PC-9 (cell line): ENCODE measurements around the gene KIF2C. TPM values are rescaled to one million over a fixed set of nuclear protein-coding genes. Genes with fewer than 3 reads are reported as not detected.

Experiments used
- BruUV-seq: library from RNA; stranded (reverse); fragments of 400-500 nt; replicated peaks from 2 replicates; lab custom pipeline; 2021; lab: Mats Ljungman, UMichigan
- CTCF ChIA-PET: fragments of 300-600 bp; sonication (Branson Sonifier 250); formaldehyde crosslinking; loops from one replicate; lab custom pipeline; 2022; ENCODE audit warnings: antibody characterized with exemption; lab: Charles Lee
- POLR2A ChIA-PET: fragments of 300-600 bp; sonication (Branson Sonifier 250); formaldehyde crosslinking; loops from one replicate; lab custom pipeline; 2022; ENCODE audit warnings: antibody characterized with exemption; ENCODE audit not compliant: unreplicated experiment; lab: Charles Lee
- DNase-seq, 2 experiments: peaks; one replicate each; pipeline versions ENCODE4 v3.0.0 to v3.0.0-alpha.2; 2015 to 2022; ENCODE audit warnings: mixed read lengths in 1 of 2
- H2AFZ ChIP-seq: fragments of 200-600 bp; sonication (generic); 2 replicates; pipeline ENCODE4 v1.8.1; 2017; ENCODE audit warnings: antibody characterized with exemption
- H3F3A ChIP-seq: fragments of 200-600 bp; sonication (generic); 2 replicates; pipeline ENCODE4 v1.8.1; 2017; ENCODE audit warnings: antibody characterized with exemption, mild to moderate bottlenecking, low read depth; ENCODE audit not compliant: insufficient read depth
- H3K27ac ChIP-seq: fragments of 200-600 bp; sonication (generic); 2 replicates; pipeline ENCODE4 v1.6.1; 2016; ENCODE audit warnings: mixed run types
- H3K27me3 ChIP-seq: fragments of 200-600 bp; sonication (generic); 2 replicates; pipeline ENCODE4 v1.6.1; 2016; ENCODE audit warnings: low read depth, mixed run types; ENCODE audit not compliant: insufficient read depth
- H3K36me3 ChIP-seq: fragments of 200-600 bp; sonication (generic); 2 replicates; pipeline ENCODE4 v1.6.1; 2016; ENCODE audit warnings: low read depth, mixed run types
- H3K4me1 ChIP-seq: fragments of 200-600 bp; sonication (generic); replicated peaks from 2 replicates; pipeline ENCODE4 v1.6.1; 2016; ENCODE audit warnings: mixed run types; ENCODE audit not compliant: insufficient read depth
- H3K4me2 ChIP-seq: fragments of 200-600 bp; sonication (generic); 2 replicates; pipeline ENCODE4 v1.6.1; 2017; ENCODE audit warnings: mixed run types
- H3K4me3 ChIP-seq: fragments of 200-600 bp; sonication (generic); 2 replicates; pipeline ENCODE4 v1.6.1; 2016; ENCODE audit warnings: mixed run types
- H3K79me2 ChIP-seq: fragments of 200-600 bp; sonication (generic); 2 replicates; pipeline ENCODE4 v1.6.1; 2017; ENCODE audit warnings: low read depth, mixed run types
- H3K9me2 ChIP-seq: fragments of 200-600 bp; sonication (generic); 2 replicates; pipeline ENCODE4 v1.8.1; 2017; ENCODE audit warnings: mild to moderate bottlenecking; ENCODE audit not compliant: insufficient read depth
- H3K9me3 ChIP-seq: fragments of 200-600 bp; sonication (generic); 2 replicates; pipeline ENCODE4 v1.8.1; 2016; ENCODE audit warnings: low read depth; ENCODE audit not compliant: insufficient read depth
- H4K20me1 ChIP-seq: fragments of 200-600 bp; sonication (generic); 2 replicates; pipeline ENCODE4 v1.8.1; 2017; ENCODE audit not compliant: insufficient read depth
- CTCF ChIP-seq: fragments of 200-600 bp; sonication (generic); conservative IDR thresholded peaks from 2 replicates; pipeline ENCODE4 v1.6.1; 2017; ENCODE audit warnings: mixed run types, antibody characterized with exemption, mild to moderate bottlenecking, moderate library complexity
- EZH2 ChIP-seq: fragments of 200-600 bp; sonication (generic); IDR thresholded peaks from 2 replicates; pipeline ENCODE4 v1.8.0; 2017; ENCODE audit warnings: antibody characterized with exemption, low read depth
- intact Hi-C: fragments of 100-400 bp; cut with micrococcal nuclease; formaldehyde crosslinking; loops from one replicate; pipeline ENCODE4 v1.10.0; 2022; ENCODE audit not compliant: unreplicated experiment
- total RNA-seq: library from RNA; stranded (reverse); gene quantifications from 2 replicates; pipeline ENCODE4 v1.2.3, GENCODE V29; 2021

The KIF2C gene
- total RNA-seq, 1 experiment from 2014 or later = 119 TPM

- peak; percentile 88 for TF ChIP-seq CTCF
- TF ChIP-seq EZH2 = no peak
- BruUV-seq = no TSS peak
- Histone ChIP-seq H2AFZ (peak overlapping the region; percentile 37; the same call in 1 of the 2 replicates), H3K27ac (no peak overlapping the region), H3F3A (peaks cover 24% of the 10 kb centered on the region), H3K9me2 (no peaks in the 10 kb centered on the region), H3K9me3 (no peaks in the 10 kb centered on the region), H3K79me2 (no peaks in the 10 kb centered on the region), H3K4me2 (peak overlapping the region; percentile 63), H3K4me3 (peak overlapping the region; percentile 16; the same call in 1 of the 2 replicates), H4K20me1 (no peaks in the 10 kb centered on the region), H3K4me1 (no peaks in the 10 kb centered on the region), H3K36me3 (peaks cover 4% of the 10 kb centered on the region; the same call in 1 of the 2 replicates), H3K27me3 (no peaks in the 10 kb centered on the region)
- intact Hi-C loops = no loop called here
- DNase-seq = peak; percentile 43 to 84
- ChIA-PET POLR2A (interaction anchor here (0.6 kb wide), 1 partner anchor 1437 kb away, joined by 3 read pairs; no protein-coding TSS in a partner anchor), CTCF (interaction anchor here (0.5 to 0.7 kb wide), 2 partner anchors 8 to 316 kb away, joined by 3 to 5 read pairs; no protein-coding TSS in a partner anchor)
Observed at GRCh38 chr1:44786138-44786840, 46.7 kb downstream of the KIF2C start.

GRCh38 chr1:44786841-44787426, 47.3 kb downstream of the KIF2C start:
- Histone ChIP-seq H3K4me3 (no peak overlapping the region), H3K4me2 (peak overlapping the region; percentile 63; the same call in 1 of the 2 replicates), H4K20me1 (no peaks in the 10 kb centered on the region), H3K4me1 (no peaks in the 10 kb centered on the region), H2AFZ (no peak overlapping the region), H3K79me2 (no peaks in the 10 kb centered on the region), H3K27ac (no peak overlapping the region), H3K27me3 (no peaks in the 10 kb centered on the region), H3F3A (peaks cover 18% of the 10 kb centered on the region), H3K9me2 (no peaks in the 10 kb centered on the region), H3K36me3 (no peaks in the 10 kb centered on the region; the same call in 1 of the 2 replicates), H3K9me3 (no peaks in the 10 kb centered on the region)
- intact Hi-C loops = no loop called here
- ChIA-PET CTCF (interaction anchor here (0.5 to 0.7 kb wide), 2 partner anchors 7 to 315 kb away, joined by 3 to 5 read pairs; no protein-coding TSS in a partner anchor), POLR2A (interaction anchor here (0.6 to 0.7 kb wide), 2 partner anchors 480 to 1437 kb away, joined by 3 to 10 read pairs; no protein-coding TSS in a partner anchor)
- no peak for DNase-seq
- TF ChIP-seq EZH2 = no peak
- no peak for TF ChIP-seq CTCF
- BruUV-seq = no TSS peak

- H3K27me3 ChIP-seq = no peaks in the 10 kb centered on the region
- ChIA-PET CTCF (no interaction called here), POLR2A (interaction anchor here (0.7 kb wide), 1 partner anchor 479 kb away, joined by 10 read pairs; no protein-coding TSS in a partner anchor)
- no peaks in the 10 kb centered on the region for H4K20me1 ChIP-seq
- no peaks in the 10 kb centered on the region for H3K4me1 ChIP-seq
- no peak overlapping the region for H2AFZ ChIP-seq
- no peaks in the 10 kb centered on the region for H3K9me3 ChIP-seq
- intact Hi-C loops = no loop called here
- BruUV-seq = no TSS peak
- H3K79me2 ChIP-seq = no peaks in the 10 kb centered on the region
- TF ChIP-seq EZH2 (no peak), CTCF (no peak)
- DNase-seq = no peak
- peaks cover 14% of the 10 kb centered on the region; the same call in 1 of the 2 replicates for H3F3A ChIP-seq
- H3K4me2 ChIP-seq = no peak overlapping the region
- H3K27ac ChIP-seq = no peak overlapping the region
- no peaks in the 10 kb centered on the region for H3K36me3 ChIP-seq
- no peak overlapping the region for H3K4me3 ChIP-seq
- no peaks in the 10 kb centered on the region for H3K9me2 ChIP-seq
Observed at GRCh38 chr1:44787506-44787905, 47.9 kb downstream of the KIF2C start.
